ENCODE data around the gene SPHKAP. TPM values are rescaled to one million over a fixed set of nuclear protein-coding genes. Genes with fewer than 3 reads are reported as not detected.

SPHKAP gene
- total and polyA plus RNA-seq, 2 of the 13 experiments (the other 11 are each of a cell fraction or from before 2014, with no cell fraction given), result not detected

DNA sequence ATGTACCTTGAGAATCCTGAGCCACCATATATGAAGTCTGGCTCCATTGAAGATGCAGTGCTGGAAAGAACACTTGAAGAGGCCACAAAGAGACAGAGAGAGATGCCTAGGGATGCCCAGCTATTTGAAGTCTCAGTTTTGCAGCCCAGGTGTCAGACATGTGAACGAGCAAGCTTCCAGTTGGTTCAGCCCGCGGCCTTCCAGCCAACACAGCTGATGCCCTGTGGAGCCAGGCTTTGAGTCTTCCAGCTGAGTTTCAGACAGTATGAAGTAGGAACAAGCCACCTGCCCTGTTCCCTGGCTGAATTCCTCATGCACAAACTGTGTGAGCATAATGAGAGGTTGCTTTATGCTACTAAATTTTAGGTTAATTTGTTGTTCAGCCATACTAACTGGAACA is 108.8 kb downstream of the SPHKAP start:
- Histone ChIP-seq H3K9ac (ENCODE audit: insufficient read depth, low read depth, low read length) (no peak overlapping the region), H3K79me2 (ENCODE audit: insufficient read depth, low read length) (no peaks in the 10 kb centered on the region), H3K9me3 (ENCODE audit: low read length) (no peaks in the 10 kb centered on the region), H3K27me3 (ENCODE audit: control insufficient read depth in 1 of 2, insufficient read depth in 2 of 2, low read length in 2 of 2) (no peaks in the 10 kb centered on the region), H2AFZ (ENCODE audit: low read length) (no peak overlapping the region), H3K27ac (ENCODE audit: extremely low read length, insufficient read depth, low read length) (no peak overlapping the region), H3K4me1 (ENCODE audit: insufficient read depth, low read length) (no peaks in the 10 kb centered on the region), H3K36me3 (replicated peaks in 1 of 2; ENCODE audit: control insufficient read depth in 1 of 2, insufficient read depth in 2 of 2, low read length in 2 of 2) (no peaks in the 10 kb centered on the region), H3K4me3 (replicated peaks in 1 of 3; ENCODE audit: insufficient read depth in 1 of 3, low read depth in 2 of 3, low read length in 3 of 3) (no peak overlapping the region), H3K4me2 (ENCODE audit: low read depth, low read length) (no peak overlapping the region), H4K20me1 (ENCODE audit: insufficient read depth, low read length) (no peaks in the 10 kb centered on the region)
- ChIA-PET POLR2A (no interaction called here), CTCF (ENCODE audit: low intra/inter-chr PET ratio, low total read pairs) (no interaction called here)
- BruUV-seq (replicated peaks), result no TSS peak
- in situ Hi-C loops (cut with HindIII; ENCODE audit: extremely low pct_ligation_motif_present, low pct_unique_long_range_greater_than_20kb) (no loop called here), intact Hi-C loops (cut with micrococcal nuclease; ENCODE audit: unreplicated experiment) (no loop called here)
- FAIRE-seq, result no peak
- ATAC-seq, result no peak
- WGBS (ENCODE audit: low lambda C conversion rate), result 6% methylated on average over 3 of the region's 3 CpGs
- TF ChIP-seq ZNF614 (CRISPR knock-in tag; IDR thresholded peaks at IDR 0.05; ENCODE audit: borderline replicate concordance) (no peak), ZNF432 (CRISPR knock-in tag; IDR thresholded peaks at IDR 0.05; ENCODE audit: borderline replicate concordance) (no peak), ZSCAN29 (CRISPR knock-in tag; conservative IDR thresholded peaks at IDR 0.05) (no peak), NFE2L2 (IDR thresholded peaks at IDR 0.05; ENCODE audit: low read length) (no peak), ZBTB3 (CRISPR knock-in tag; IDR thresholded peaks at IDR 0.05; ENCODE audit: borderline replicate concordance, low read depth) (no peak), ZNF567 (CRISPR knock-in tag; IDR thresholded peaks at IDR 0.05; ENCODE audit: borderline replicate concordance) (no peak), ZNF335 (CRISPR knock-in tag; IDR thresholded peaks at IDR 0.05) (no peak), CBFB (CRISPR knock-in tag; IDR thresholded peaks at IDR 0.05) (no peak), HOXA3 (CRISPR knock-in tag; IDR thresholded peaks at IDR 0.05) (no peak), POLR2AphosphoS2 (IDR thresholded peaks at IDR 0.05; ENCODE audit: low read depth, low read length) (no peak), HHEX (CRISPR knock-in tag; IDR thresholded peaks at IDR 0.05) (no peak), STAG1 (CRISPR knock-in tag; IDR thresholded peaks at IDR 0.05) (no peak)
- TF ChIP-seq, protein P1, sequence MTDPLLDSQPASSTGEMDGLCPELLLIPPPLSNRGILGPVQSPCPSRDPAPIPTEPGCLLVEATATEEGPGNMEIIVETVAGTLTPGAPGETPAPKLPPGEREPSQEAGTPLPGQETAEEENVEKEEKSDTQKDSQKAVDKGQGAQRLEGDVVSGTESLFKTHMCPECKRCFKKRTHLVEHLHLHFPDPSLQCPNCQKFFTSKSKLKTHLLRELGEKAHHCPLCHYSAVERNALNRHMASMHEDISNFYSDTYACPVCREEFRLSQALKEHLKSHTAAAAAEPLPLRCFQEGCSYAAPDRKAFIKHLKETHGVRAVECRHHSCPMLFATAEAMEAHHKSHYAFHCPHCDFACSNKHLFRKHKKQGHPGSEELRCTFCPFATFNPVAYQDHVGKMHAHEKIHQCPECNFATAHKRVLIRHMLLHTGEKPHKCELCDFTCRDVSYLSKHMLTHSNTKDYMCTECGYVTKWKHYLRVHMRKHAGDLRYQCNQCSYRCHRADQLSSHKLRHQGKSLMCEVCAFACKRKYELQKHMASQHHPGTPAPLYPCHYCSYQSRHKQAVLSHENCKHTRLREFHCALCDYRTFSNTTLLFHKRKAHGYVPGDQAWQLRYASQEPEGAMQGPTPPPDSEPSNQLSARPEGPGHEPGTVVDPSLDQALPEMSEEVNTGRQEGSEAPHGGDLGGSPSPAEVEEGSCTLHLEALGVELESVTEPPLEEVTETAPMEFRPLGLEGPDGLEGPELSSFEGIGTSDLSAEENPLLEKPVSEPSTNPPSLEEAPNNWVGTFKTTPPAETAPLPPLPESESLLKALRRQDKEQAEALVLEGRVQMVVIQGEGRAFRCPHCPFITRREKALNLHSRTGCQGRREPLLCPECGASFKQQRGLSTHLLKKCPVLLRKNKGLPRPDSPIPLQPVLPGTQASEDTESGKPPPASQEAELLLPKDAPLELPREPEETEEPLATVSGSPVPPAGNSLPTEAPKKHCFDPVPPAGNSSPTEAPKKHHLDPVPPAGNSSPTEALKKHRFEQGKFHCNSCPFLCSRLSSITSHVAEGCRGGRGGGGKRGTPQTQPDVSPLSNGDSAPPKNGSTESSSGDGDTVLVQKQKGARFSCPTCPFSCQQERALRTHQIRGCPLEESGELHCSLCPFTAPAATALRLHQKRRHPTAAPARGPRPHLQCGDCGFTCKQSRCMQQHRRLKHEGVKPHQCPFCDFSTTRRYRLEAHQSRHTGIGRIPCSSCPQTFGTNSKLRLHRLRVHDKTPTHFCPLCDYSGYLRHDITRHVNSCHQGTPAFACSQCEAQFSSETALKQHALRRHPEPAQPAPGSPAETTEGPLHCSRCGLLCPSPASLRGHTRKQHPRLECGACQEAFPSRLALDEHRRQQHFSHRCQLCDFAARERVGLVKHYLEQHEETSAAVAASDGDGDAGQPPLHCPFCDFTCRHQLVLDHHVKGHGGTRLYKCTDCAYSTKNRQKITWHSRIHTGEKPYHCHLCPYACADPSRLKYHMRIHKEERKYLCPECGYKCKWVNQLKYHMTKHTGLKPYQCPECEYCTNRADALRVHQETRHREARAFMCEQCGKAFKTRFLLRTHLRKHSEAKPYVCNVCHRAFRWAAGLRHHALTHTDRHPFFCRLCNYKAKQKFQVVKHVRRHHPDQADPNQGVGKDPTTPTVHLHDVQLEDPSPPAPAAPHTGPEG (CRISPR knock-in tag; IDR thresholded peaks at IDR 0.05), result no peak
- TF ChIP-seq, protein P2, sequence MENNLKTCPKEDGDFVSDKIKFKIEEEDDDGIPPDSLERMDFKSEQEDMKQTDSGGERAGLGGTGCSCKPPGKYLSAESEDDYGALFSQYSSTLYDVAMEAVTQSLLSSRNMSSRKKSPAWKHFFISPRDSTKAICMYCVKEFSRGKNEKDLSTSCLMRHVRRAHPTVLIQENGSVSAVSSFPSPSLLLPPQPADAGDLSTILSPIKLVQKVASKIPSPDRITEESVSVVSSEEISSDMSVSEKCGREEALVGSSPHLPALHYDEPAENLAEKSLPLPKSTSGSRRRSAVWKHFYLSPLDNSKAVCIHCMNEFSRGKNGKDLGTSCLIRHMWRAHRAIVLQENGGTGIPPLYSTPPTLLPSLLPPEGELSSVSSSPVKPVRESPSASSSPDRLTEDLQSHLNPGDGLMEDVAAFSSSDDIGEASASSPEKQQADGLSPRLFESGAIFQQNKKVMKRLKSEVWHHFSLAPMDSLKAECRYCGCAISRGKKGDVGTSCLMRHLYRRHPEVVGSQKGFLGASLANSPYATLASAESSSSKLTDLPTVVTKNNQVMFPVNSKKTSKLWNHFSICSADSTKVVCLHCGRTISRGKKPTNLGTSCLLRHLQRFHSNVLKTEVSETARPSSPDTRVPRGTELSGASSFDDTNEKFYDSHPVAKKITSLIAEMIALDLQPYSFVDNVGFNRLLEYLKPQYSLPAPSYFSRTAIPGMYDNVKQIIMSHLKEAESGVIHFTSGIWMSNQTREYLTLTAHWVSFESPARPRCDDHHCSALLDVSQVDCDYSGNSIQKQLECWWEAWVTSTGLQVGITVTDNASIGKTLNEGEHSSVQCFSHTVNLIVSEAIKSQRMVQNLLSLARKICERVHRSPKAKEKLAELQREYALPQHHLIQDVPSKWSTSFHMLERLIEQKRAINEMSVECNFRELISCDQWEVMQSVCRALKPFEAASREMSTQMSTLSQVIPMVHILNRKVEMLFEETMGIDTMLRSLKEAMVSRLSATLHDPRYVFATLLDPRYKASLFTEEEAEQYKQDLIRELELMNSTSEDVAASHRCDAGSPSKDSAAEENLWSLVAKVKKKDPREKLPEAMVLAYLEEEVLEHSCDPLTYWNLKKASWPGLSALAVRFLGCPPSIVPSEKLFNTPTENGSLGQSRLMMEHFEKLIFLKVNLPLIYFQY (CRISPR knock-in tag; IDR thresholded peaks at IDR 0.05; ENCODE audit: borderline replicate concordance), result no peak
- TF ChIP-seq, protein P3, sequence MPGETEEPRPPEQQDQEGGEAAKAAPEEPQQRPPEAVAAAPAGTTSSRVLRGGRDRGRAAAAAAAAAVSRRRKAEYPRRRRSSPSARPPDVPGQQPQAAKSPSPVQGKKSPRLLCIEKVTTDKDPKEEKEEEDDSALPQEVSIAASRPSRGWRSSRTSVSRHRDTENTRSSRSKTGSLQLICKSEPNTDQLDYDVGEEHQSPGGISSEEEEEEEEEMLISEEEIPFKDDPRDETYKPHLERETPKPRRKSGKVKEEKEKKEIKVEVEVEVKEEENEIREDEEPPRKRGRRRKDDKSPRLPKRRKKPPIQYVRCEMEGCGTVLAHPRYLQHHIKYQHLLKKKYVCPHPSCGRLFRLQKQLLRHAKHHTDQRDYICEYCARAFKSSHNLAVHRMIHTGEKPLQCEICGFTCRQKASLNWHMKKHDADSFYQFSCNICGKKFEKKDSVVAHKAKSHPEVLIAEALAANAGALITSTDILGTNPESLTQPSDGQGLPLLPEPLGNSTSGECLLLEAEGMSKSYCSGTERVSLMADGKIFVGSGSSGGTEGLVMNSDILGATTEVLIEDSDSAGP (CRISPR knock-in tag; IDR thresholded peaks at IDR 0.05; ENCODE audit: borderline replicate concordance), result no peak
- DNase-seq (ENCODE audit: low spot score), result no peak
